HG02970 (cell line): ENCODE measurements around the gene ZBTB44.
A peak's percentile ranks its signal among the peaks of the same experiment; 100 is the strongest.
"Not testable (repeated sequence)": the region's sequence is repeated elsewhere in the genome, so short reads cannot be mapped to it uniquely, and the experiment has no call there.

Experiments used
- ATAC-seq: cut with Tn5 transposase; IDR thresholded peaks from one replicate; pipeline ENCODE4 v1.9.1; 2021; ENCODE audit warnings: mild to moderate bottlenecking, moderate library complexity, moderate number of reproducible peaks; ENCODE audit not compliant: unreplicated experiment, low FRiP score

ZBTB44 gene

GRCh38 chr11:130314750-130315285 lies at the start of gene ZBTB44:
Gene ZBTB44 (minus strand): TSS chr11:130314917. CDS start chr11:130261873, 53,044 bp downstream.
- peak; percentile 67 for ATAC-seq

GRCh38 chr11:130359419-130359818 lies 44.7 kb upstream of the ZBTB44 start:
- no peak for ATAC-seq

GRCh38 chr11:130358398-130358797 lies 43.7 kb upstream of the ZBTB44 start:
- ATAC-seq: no peak

- ATAC-seq: no peak
Observed at GRCh38 chr11:130347261-130347660, 32.5 kb upstream of the ZBTB44 start.

- ATAC-seq: no peak
Observed at GRCh38 chr11:130344841-130345240, 30.1 kb upstream of the ZBTB44 start.

- ATAC-seq: no peak
Observed at GRCh38 chr11:130340671-130341319, 26.1 kb upstream of the ZBTB44 start.

- ATAC-seq: no peak
Observed at GRCh38 chr11:130338667-130339066, 23.9 kb upstream of the ZBTB44 start.

GRCh38 chr11:130337281-130338089 lies 22.8 kb upstream of the ZBTB44 start:
- ATAC-seq: no peak

GRCh38 chr11:130331397-130331796 lies 16.7 kb upstream of the ZBTB44 start:
- not testable (repeated sequence) for ATAC-seq

GRCh38 chr11:130330101-130330684 lies 15.5 kb upstream of the ZBTB44 start:
- no peak for ATAC-seq

- ATAC-seq: no peak
Observed at GRCh38 chr11:130328420-130328819, 13.7 kb upstream of the ZBTB44 start.

- no peak for ATAC-seq
Observed at GRCh38 chr11:130327716-130328115, 13.0 kb upstream of the ZBTB44 start.

- ATAC-seq: no peak
Observed at GRCh38 chr11:130325691-130326090, 11.0 kb upstream of the ZBTB44 start.

GRCh38 chr11:130323452-130324450 lies 9.0 kb upstream of the ZBTB44 start:
- no peak for ATAC-seq

GRCh38 chr11:130322126-130322525 lies 7.4 kb upstream of the ZBTB44 start:
- ATAC-seq: no peak

GRCh38 chr11:130318031-130318673 lies 3.4 kb upstream of the ZBTB44 start:
- no peak for ATAC-seq

GRCh38 chr11:130315354-130315970 lies 745 bp upstream of the ZBTB44 start:
- ATAC-seq: peak; percentile 26

- ATAC-seq: peak; percentile 46
Observed at GRCh38 chr11:130314184-130314749, 450 bp downstream of the ZBTB44 start.
